Inflammatory macrophage treated with lipopolysaccharide for 4 hours (primary cell): Measurements from ENCODE around the gene FSTL5.

Experiments
- DNase-seq: peaks from one replicate; pipeline ENCODE4 v3.0.0-alpha.2; 2020

Gene FSTL5

GRCh38 chr4:161696944-161697343 is 466.9 kb downstream of the FSTL5 start:
- DNase-seq, result no peak

- no peak for DNase-seq
Observed at GRCh38 chr4:161680146-161680545, 483.7 kb downstream of the FSTL5 start.

- no peak for DNase-seq
Observed at GRCh38 chr4:161664740-161665139, 499.1 kb downstream of the FSTL5 start.

- DNase-seq, result no peak
Observed at GRCh38 chr4:161663844-161664243, 500.0 kb downstream of the FSTL5 start.

- no peak for DNase-seq
Observed at GRCh38 chr4:161658676-161659075, 505.1 kb downstream of the FSTL5 start.

GRCh38 chr4:161657616-161658015 is 506.2 kb downstream of the FSTL5 start:
- DNase-seq, result no peak

GRCh38 chr4:161656594-161656993 is 507.2 kb downstream of the FSTL5 start:
- DNase-seq, result no peak

GRCh38 chr4:161655148-161655547 is 508.7 kb downstream of the FSTL5 start:
- peak; percentile 20 for DNase-seq

GRCh38 chr4:161653697-161654096 is 510.1 kb downstream of the FSTL5 start:
- peak; percentile 2 for DNase-seq

- DNase-seq, result no peak
Observed at GRCh38 chr4:161651586-161651985, 512.2 kb downstream of the FSTL5 start.

- peak; percentile 73 for DNase-seq
Observed at GRCh38 chr4:161650812-161651211, 513.0 kb downstream of the FSTL5 start.

- no peak for DNase-seq
Observed at GRCh38 chr4:161647757-161648156, 516.0 kb downstream of the FSTL5 start.

- peak; percentile 6 for DNase-seq
Observed at GRCh38 chr4:161642708-161643107, 521.1 kb downstream of the FSTL5 start.

GRCh38 chr4:161629694-161630441 is 533.9 kb downstream of the FSTL5 start:
- no peak for DNase-seq

GRCh38 chr4:161604516-161605300 is 559.1 kb downstream of the FSTL5 start:
- peak; percentile 68 for DNase-seq

- DNase-seq, result no peak
Observed at GRCh38 chr4:161601011-161601410, 562.8 kb downstream of the FSTL5 start.

GRCh38 chr4:161595230-161595771 is 568.5 kb downstream of the FSTL5 start:
- no peak for DNase-seq

- DNase-seq, result no peak
Observed at GRCh38 chr4:161585011-161585410, 578.8 kb downstream of the FSTL5 start.

GRCh38 chr4:161583549-161583948 is 580.3 kb downstream of the FSTL5 start:
- no peak for DNase-seq

GRCh38 chr4:161581262-161582230 is 582.3 kb downstream of the FSTL5 start:
- peak; percentile 89 for DNase-seq

GRCh38 chr4:161577579-161578301 is 586.1 kb downstream of the FSTL5 start:
- no peak for DNase-seq

GRCh38 chr4:161573836-161574235 is 590.0 kb downstream of the FSTL5 start:
- peak; percentile 29 for DNase-seq
